HUES48 (cell line): Measurements from ENCODE around the gene EIPR1.

ENCODE experiments used
- H3K27ac ChIP-seq: one replicate; pipeline ENCODE4 v1.7.0; 2013; ENCODE audit warnings: low read depth, low read length, inconsistent platforms
- H3K27me3 ChIP-seq: 2 replicates; pipeline ENCODE4 v1.6.1; 2013; ENCODE audit warnings: mild to moderate bottlenecking, low read length; ENCODE audit not compliant: control insufficient read depth, insufficient read depth
- H3K36me3 ChIP-seq: 2 replicates; pipeline ENCODE4 v1.6.1; 2013; ENCODE audit warnings: low read length; ENCODE audit not compliant: control insufficient read depth, insufficient read depth
- H3K4me1 ChIP-seq: 2 replicates; pipeline ENCODE4 v1.6.1; 2013; ENCODE audit warnings: mild to moderate bottlenecking, low read length; ENCODE audit not compliant: control insufficient read depth, insufficient read depth
- H3K4me3 ChIP-seq: 2 replicates; pipeline ENCODE4 v1.5.1; 2013; ENCODE audit warnings: mild to moderate bottlenecking, low read depth, low read length
- H3K9ac ChIP-seq: 2 replicates; pipeline ENCODE4 v1.6.1; 2013; ENCODE audit warnings: mild to moderate bottlenecking, low read depth, low read length, moderate library complexity
- H3K9me3 ChIP-seq: 2 replicates; pipeline ENCODE4 v1.6.1; 2013; ENCODE audit warnings: low read length; ENCODE audit not compliant: control insufficient read depth, insufficient read depth

The EIPR1 gene

GRCh38 chr2:3217646-3218045 is 160.0 kb downstream of the EIPR1 start:
- Histone ChIP-seq H3K9me3 (peaks cover 9% of the 10 kb centered on the region), H3K36me3 (peaks cover 3% of the 10 kb centered on the region; the same call in 1 of the 2 replicates), H3K4me3 (no peak overlapping the region), H3K4me1 (peaks cover 5% of the 10 kb centered on the region), H3K27me3 (no peaks in the 10 kb centered on the region), H3K27ac (no peak overlapping the region), H3K9ac (no peak overlapping the region)

GRCh38 chr2:3216841-3217495 is 160.7 kb downstream of the EIPR1 start:
- Histone ChIP-seq H3K36me3 (peaks cover 3% of the 10 kb centered on the region; the same call in 1 of the 2 replicates), H3K9ac (no peak overlapping the region), H3K27ac (no peak overlapping the region), H3K9me3 (peaks cover 9% of the 10 kb centered on the region), H3K27me3 (no peaks in the 10 kb centered on the region), H3K4me1 (peaks cover 5% of the 10 kb centered on the region), H3K4me3 (no peak overlapping the region)

- H3K9me3 ChIP-seq = no peaks in the 10 kb centered on the region
- H3K4me1 ChIP-seq = peaks cover 5% of the 10 kb centered on the region
- no peak overlapping the region for H3K27ac ChIP-seq
- H3K27me3 ChIP-seq = no peaks in the 10 kb centered on the region
- H3K9ac ChIP-seq = no peak overlapping the region
- H3K4me3 ChIP-seq = no peak overlapping the region
- H3K36me3 ChIP-seq = peaks cover 3% of the 10 kb centered on the region; the same call in 1 of the 2 replicates
These were observed 162.7 kb downstream of the EIPR1 start for GRCh38 chr2:3214806-3215404.

- Histone ChIP-seq H3K9ac (no peak overlapping the region), H3K9me3 (no peaks in the 10 kb centered on the region), H3K27me3 (no peaks in the 10 kb centered on the region), H3K4me1 (peaks cover 5% of the 10 kb centered on the region), H3K36me3 (peaks cover 3% of the 10 kb centered on the region; the same call in 1 of the 2 replicates), H3K4me3 (no peak overlapping the region), H3K27ac (no peak overlapping the region)
These were observed 163.6 kb downstream of the EIPR1 start for GRCh38 chr2:3214065-3214464.

- Histone ChIP-seq H3K4me3 (no peak overlapping the region), H3K36me3 (peaks cover 5% of the 10 kb centered on the region; the same call in 1 of the 2 replicates), H3K9me3 (no peaks in the 10 kb centered on the region), H3K9ac (no peak overlapping the region), H3K27ac (no peak overlapping the region), H3K4me1 (peaks cover 5% of the 10 kb centered on the region), H3K27me3 (no peaks in the 10 kb centered on the region)
These were observed 164.6 kb downstream of the EIPR1 start for GRCh38 chr2:3212984-3213383.

- Histone ChIP-seq H3K9ac (no peak overlapping the region), H3K27me3 (no peaks in the 10 kb centered on the region), H3K4me3 (no peak overlapping the region), H3K36me3 (peaks cover 5% of the 10 kb centered on the region; the same call in 1 of the 2 replicates), H3K27ac (no peak overlapping the region), H3K4me1 (peaks cover 5% of the 10 kb centered on the region), H3K9me3 (no peaks in the 10 kb centered on the region)
These were observed 165.6 kb downstream of the EIPR1 start for GRCh38 chr2:3212061-3212362.

GRCh38 chr2:3211256-3212060 is 166.2 kb downstream of the EIPR1 start:
- no peak overlapping the region for H3K9ac ChIP-seq
- no peak overlapping the region for H3K27ac ChIP-seq
- H3K9me3 ChIP-seq = no peaks in the 10 kb centered on the region
- H3K4me1 ChIP-seq = peaks cover 5% of the 10 kb centered on the region
- no peak overlapping the region for H3K4me3 ChIP-seq
- peaks cover 5% of the 10 kb centered on the region; the same call in 1 of the 2 replicates for H3K36me3 ChIP-seq
- no peaks in the 10 kb centered on the region for H3K27me3 ChIP-seq

- no peak overlapping the region for H3K9ac ChIP-seq
- no peaks in the 10 kb centered on the region for H3K27me3 ChIP-seq
- H3K4me1 ChIP-seq = peaks cover 5% of the 10 kb centered on the region
- H3K9me3 ChIP-seq = no peaks in the 10 kb centered on the region
- H3K36me3 ChIP-seq = peaks cover 5% of the 10 kb centered on the region; the same call in 1 of the 2 replicates
- no peak overlapping the region for H3K4me3 ChIP-seq
- no peak overlapping the region for H3K27ac ChIP-seq
These were observed 167.4 kb downstream of the EIPR1 start for GRCh38 chr2:3210257-3210656.

- Histone ChIP-seq H3K27me3 (no peaks in the 10 kb centered on the region), H3K9ac (no peak overlapping the region), H3K4me3 (no peak overlapping the region), H3K9me3 (no peaks in the 10 kb centered on the region), H3K36me3 (peaks cover 5% of the 10 kb centered on the region; the same call in 1 of the 2 replicates), H3K27ac (no peak overlapping the region), H3K4me1 (no peaks in the 10 kb centered on the region)
These were observed 168.4 kb downstream of the EIPR1 start for GRCh38 chr2:3209258-3209657.

- Histone ChIP-seq H3K4me1 (no peaks in the 10 kb centered on the region), H3K36me3 (peaks cover 5% of the 10 kb centered on the region; the same call in 1 of the 2 replicates), H3K27me3 (no peaks in the 10 kb centered on the region), H3K27ac (no peak overlapping the region), H3K9me3 (no peaks in the 10 kb centered on the region), H3K4me3 (no peak overlapping the region), H3K9ac (no peak overlapping the region)
These were observed 169.0 kb downstream of the EIPR1 start for GRCh38 chr2:3208591-3208990.

- Histone ChIP-seq H3K4me1 (no peaks in the 10 kb centered on the region), H3K27me3 (no peaks in the 10 kb centered on the region), H3K27ac (no peak overlapping the region), H3K9me3 (no peaks in the 10 kb centered on the region), H3K4me3 (no peak overlapping the region), H3K36me3 (peaks cover 5% of the 10 kb centered on the region; the same call in 1 of the 2 replicates), H3K9ac (no peak overlapping the region)
These were observed 169.4 kb downstream of the EIPR1 start for GRCh38 chr2:3208179-3208578.
